Kasumi-1 (cell line): ENCODE data around the gene GADD45GIP1.

Experiments
- DNase-seq, 2 experiments: peaks; one replicate each; lab custom pipeline; 2025; lab: John Stamatoyannopoulos, UW

GADD45GIP1 gene

DNA sequence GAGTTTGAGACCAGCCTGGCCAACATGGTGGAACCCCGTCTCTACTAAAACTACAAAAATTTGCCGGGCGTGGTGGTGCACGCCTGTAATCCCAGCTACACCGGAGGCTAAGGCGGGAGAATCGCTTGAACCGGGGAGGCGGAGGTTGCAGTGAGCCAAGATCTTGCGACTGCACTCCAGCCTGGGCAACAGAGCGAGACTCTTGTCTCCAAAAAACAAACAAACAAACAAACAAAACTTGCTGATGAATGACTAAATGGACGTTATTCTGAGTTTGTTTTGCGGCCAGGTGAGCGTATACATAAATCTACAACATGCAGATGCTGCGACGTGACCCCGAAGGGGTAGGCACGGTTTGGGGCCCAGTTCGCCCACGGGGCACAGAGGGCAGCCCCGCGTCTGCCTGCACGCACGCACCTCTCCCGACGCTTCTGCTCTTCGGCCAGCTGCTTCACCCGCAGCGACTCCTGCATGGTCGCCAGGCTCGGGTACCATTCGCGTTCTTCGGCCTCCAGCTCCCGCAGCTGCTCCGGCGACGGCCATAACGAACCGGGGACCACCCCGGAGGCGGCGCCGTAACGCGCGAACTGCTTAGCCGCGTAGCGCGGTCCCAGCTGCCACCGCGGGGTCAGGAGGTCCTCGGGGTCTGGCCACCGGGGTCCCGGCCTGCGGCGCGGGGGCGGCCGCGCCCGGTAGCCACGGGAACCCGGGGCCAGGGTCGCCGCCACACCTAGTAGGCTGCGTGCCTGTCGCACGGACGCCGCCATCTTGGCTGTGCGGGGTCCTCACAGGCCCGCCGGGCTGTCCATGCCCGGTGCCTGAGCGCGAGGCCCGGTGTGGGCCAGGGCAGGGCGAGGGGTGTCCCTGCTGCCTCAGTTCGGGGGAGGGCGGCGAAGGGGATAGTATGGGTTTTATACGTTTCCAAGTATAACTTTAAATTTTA lies at the start of gene GADD45GIP1:
Gene GADD45GIP1, minus strand, starts transcription at position 778 of the 943 bp plus-strand sequence. Its CDS starts 11 bp downstream, at position 767.
- peak; percentile 68 to 82 for DNase-seq

DNA sequence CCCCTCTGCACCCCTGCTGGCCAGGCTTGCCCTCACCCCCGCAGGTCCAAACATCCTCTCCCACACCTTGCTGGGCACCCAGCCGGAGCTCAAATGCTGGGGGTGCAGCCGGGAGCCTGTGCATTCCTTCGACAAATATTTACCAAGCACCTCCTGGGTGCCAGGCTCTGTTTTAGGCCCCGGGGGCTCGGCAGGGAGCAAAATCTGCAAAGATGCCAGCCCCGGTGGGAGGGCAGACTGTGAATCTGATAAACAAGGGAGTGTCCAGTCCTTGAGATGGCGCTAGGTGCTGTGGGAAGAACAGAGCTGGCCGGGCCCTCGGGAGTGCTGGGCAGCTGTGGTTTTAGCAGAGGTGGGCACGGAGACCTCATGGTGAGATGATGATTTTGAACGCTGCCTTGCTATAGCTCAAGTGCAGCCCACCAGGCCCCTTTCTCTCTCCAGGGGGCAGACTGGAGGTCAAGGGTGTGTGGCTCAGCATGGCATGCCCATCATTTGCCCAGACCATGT lies 48.9 kb upstream of the GADD45GIP1 start:
- no peak for DNase-seq

DNA sequence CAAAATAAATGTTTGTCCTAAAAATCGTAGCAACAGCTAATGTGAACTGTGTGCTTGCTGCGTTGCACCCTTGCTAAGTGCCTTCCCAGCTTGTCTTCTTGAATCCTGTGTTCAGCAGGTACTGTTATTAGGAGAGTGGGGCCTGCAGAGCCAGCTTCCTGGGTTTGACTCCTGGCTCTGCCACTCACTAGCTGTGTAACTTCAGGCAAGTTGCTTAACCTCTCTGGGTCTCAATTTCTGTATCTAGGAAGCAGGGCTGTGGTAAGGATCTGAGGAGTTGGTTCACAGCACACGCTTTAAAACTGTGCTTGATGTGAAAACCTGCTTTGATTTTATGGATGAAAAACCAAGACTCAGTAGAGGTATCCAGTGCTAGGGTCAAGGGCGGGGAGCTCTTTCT lies 48.2 kb upstream of the GADD45GIP1 start:
- no peak for DNase-seq

DNA sequence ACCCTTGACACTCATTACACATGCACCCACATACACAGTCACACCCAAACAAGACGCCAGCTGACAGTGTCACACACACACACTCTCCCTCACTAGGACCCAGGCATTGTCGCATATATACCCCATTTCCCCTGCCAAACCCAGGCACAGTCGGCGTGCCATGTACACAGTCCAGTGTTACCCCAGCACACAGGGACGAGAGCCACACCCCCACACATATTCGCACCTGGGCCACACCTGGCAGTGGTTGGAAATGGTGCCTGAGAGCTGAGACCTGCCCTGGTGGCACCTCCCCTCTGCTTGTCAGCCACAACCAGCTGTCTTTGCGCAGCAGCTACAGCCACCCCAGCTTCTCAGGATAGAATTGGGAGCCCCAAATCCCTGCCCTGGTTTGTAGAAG lies 47.2 kb upstream of the GADD45GIP1 start:
- DNase-seq: no peak

DNA sequence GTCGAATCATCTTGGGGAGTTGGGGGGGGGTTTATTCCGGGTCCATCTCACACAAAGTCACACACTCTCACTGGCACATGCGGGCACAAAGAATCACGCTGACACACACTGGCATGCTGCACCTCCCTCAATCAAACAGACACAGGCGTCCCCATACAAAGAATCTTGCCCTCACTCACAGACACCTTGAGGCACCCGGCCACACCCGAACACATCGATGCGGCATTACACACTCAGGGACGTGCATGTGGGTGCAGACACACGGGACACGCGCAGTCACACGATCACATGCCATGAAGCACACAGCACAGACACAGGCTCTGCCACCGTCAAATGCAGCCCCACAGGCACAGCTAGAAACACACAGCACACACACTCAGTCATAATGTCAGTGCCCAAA lies 46.1 kb upstream of the GADD45GIP1 start:
- DNase-seq: no peak

DNA sequence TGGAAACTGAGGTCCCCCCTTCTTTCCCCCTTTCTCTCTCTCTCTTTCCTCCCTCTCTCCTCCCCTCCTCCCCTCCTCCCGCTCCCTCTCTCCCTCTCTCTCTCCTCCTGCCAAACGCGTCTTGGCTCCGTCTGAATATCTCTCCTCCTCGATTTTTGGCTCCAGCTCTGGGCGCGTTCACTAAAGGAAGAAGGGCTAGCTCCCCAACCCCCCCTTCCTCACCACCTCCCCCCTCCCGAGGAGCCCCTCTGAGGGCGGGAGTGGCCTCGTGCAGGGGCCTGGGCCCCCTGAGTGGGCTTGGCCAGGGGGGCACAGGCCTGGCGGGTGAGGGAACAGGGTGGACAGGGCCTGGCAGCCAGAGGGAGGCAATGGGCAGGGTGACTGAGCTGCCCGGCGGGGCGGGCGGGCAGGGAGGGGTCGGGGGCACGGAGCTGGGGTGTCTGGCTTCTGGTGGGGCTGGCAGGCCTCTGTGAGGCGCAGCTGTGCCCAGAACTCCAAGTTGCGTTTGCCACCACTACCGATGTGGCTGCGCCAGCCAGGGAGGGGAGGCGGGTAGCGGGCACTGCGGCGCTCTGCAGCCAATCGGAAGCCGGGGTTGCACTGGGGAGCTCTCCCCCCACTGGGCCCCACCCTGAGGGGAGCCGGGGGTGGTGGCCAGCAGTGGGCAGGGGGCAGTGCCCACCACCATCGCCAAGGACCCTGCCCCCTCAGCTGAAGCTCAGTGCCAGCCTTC lies 45.3 kb upstream of the GADD45GIP1 start:
- no peak for DNase-seq

DNA sequence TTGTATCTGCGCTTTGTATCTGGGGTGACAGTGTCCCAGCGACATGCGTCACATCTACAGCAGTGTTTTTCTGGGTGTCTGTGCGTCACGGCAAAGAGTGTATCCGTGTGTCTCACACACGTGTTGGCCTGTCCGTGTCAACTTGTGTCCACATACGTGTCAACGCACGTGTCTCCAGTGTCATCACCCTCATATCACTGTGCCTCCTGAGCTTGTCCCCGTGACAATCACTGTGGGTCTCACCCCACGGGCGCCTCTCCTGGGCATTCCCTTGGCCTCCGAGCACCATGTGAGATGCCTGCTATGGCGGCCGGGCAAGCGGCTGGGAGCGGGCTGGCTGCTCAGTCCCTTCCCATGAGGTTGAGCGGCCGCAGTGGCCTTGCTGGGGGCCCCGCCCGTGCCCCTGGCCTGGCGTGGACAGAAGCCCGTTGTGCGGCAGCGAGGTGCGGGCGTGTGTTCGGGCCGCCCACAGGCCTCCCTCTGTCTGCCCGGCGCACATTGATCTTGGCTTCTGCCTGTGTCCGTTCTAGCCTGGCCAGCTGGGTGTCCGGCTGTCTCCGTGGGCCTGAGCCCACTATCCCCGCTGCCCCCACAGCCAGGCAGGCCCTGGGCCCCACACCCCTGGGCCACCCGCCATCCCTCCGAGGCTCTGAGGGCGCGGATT lies 44.6 kb upstream of the GADD45GIP1 start:
- DNase-seq: no peak

DNA sequence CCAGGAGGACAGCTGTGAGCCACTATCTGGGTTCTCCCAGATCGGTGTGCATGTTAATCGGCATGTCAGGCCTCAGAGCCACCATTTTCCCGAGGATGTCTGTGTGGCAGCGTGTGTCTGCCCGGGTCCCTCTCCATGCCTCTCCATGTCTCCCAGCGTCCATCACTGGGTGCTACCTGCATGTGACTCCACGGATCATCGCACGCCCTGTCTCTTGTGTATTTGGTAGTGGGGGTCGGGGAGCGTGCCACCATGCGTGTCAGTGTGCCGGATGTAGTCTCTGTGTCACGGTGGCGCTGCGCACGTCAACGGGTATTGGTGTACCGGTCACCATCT lies 44.1 kb upstream of the GADD45GIP1 start:
- DNase-seq: no peak

DNA sequence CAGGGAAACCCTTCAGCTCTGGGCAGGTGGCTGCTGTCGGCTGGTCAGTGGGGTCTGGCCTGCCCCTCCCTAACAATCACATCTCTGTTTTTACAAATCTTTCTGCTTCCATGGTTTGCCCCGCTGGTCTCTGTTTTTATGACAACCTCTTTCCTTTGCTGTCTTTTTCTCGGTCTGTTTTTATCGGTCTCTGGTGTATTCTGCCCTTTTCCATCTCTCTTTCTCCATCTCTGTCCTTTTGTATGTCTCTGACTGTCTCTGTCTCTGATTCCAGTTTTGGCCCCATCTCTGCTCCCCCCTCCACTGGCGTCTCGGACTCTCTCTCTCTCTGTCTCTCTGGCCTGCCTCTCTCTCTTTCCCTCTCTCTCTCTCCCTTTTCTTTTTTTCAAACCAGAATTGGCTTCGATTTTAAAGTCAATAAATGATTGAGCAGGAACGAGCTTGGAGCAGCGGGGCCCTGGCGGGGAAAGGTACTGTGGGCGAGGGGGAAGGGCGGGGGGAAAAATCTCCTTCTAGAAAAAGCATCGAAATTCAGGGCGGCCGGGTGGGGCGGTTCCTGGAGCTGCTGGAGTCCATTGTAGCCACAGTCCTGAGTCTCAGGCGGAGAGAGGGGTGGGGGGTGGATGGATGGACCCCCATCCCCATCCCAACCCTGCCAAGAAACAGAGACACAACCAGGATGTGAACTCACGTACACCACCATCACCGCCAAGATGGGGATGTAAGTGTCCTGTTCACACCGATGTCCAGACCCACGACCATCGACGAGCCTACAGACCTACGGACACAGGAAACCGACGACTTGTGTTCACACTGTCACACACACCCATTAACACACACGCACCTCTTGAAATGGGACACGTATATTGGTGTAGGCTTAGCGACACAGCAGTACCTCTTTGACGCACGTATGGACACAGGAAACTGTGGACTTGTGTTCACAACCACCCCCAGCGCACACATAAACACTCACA lies 41.2 kb upstream of the GADD45GIP1 start:
- DNase-seq: no peak

DNA sequence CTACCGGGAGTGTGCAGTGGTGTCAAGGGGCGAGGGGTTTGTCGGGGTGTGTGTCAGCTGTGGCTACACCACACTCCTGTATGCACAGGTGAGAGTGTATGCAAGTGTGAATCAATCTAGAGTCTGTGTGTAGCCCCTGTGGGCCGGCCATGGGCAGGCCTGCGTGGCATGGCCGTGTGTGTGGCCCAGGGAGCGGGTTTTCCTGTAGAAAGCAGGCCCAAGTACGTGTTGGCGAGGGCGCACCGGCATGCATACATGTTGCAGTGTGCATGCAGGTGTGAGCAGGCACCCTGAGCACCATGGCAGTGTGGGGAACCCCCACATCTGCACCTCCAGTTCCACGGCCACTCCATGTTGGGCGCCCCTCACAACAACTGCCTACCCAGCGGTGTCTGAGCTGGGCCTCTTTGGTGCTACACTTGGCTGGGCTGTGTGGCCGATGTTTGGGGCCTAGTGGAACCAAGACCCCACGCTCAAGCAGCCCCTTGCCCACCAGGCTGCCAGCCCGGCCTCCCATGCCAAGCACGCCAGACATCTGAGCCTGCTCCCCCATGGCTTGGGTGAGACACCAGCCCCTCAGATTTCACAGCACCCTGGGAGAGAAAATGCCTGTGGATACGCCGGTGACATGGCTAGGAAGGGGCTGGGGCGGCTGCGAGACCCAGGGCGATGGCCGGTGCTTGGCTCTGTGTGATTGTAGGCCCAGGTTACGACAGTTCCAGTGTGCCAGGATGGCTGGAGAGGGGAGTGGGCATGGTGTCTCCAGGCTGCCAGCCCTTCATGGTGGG lies 40.4 kb upstream of the GADD45GIP1 start:
- DNase-seq: no peak

DNA sequence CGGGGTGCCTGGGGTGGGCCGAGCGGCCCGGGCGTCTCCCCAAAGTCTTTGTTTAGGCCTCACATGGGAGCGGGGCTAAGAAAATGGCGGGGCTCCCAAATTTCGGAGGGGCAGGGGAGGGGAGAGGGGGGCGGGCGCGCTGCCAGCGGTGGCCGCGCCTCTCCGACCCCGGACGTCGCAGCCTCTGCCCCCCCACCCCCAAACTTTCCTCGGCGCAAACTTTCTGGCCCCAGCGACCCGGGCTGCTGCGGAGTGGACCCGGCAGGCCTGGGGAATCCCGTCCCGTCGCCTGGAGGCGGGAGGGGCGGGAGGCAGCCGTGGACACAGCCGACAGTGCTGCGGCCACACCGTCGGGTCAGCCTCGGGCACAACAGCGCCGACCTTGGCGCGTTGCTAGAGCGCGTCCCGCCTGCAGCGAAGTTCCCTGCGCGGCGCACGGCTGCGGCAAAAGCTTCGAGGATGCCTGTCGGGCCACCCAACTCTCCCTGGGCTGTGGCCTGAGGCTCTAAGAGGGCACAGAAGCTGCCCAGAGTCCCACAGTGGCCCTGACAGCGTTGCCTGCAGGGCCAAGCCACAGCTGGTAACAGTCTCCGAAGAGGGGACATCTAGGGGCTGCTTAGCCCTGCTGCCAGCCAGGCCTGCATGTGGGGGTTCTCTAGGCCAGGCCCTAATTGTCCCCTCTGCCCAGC lies 39.5 kb upstream of the GADD45GIP1 start:
- peak in 1 of 2 experiments; percentile 28 for DNase-seq

DNA sequence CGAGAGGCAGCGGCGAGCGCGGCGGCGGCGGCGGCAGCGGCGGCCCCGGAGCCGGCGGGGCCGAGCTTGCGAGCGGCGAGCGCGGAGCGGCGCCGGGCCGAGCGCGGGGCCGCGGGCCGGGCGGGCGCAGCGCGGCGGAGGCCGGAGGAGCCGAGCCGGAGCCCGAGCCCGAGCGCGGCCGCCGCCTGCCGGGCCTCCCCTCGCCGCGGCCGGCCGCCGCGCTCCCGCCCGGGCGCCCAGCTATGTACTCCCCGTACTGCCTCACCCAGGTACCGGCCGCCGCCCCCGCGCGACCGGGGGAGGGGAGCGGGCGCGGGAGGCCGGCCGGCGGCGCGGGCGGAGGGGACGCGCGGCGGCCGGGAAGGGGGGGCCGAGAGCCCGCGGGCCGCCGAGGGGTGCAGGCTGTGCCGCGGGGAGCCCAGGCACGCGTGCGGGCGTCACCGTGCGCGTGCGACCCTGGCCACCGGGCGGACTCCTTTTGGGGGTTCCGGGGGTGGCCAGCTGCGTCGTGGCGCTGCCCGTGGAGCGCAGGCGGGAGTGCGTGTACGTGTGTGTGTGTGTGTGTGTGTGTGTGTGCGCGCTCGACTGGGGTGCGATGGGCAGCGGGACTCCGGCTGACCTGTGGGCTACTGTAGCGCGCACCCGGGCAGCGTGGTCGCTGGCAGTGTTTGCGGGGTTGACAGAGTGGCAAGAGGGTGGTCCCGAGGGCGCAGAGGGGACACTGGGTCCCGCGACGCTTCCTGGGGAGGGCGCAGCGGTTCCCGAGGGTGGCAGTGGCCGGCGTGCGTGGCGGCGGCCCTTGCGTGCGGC lies 38.8 kb upstream of the GADD45GIP1 start:
- no peak for DNase-seq

DNA sequence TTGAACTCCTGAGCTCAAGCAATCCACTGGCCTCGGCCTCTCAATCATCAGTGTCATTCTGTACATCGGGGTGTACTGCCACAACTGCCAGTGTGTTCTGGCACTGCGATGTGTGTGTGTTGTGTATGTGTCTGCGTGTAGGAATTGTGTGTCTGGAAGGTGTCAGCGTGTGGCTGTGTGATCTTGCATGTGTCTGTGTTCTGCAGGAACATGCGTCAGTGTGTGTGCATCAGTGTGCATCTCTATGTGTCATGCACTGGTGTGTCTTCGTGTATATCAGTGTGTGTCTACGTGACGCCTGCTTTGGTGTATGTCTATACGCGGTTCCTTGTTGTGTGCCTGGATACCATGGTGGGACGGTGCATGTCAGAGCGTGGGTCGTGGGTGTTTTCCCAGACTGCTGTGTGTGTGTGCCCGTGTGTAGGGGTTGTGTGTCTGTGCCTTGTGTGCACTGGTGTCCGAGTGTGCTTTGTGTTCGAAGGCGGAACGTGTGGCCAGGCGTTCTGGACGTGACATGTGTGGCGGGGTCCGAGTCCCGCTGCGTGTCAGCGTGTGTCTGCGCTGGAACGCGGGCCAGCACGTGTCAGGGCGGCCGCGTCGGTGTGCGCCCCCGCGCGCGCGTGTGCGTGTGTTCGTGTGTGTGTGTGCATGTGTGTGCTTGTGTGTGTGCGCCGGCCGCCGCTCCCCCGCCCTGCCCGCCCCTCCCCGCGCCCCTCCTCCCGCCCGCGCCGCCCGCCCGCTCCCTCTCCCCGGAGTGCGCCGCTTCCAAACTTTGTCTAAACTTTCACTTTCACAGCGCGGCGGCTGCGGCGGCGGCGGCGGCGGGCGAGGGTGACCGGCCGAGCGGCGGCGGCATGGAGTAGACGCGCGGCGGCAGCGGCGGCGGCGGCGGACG lies 37.9 kb upstream of the GADD45GIP1 start, which contains the start of gene NFIX:
Gene NFIX, plus strand, starts transcription at position 775 of the 895 bp plus-strand sequence. CDS start 363 bp downstream, outside the sequence.
- peak; percentile 24 to 42 for DNase-seq

DNA sequence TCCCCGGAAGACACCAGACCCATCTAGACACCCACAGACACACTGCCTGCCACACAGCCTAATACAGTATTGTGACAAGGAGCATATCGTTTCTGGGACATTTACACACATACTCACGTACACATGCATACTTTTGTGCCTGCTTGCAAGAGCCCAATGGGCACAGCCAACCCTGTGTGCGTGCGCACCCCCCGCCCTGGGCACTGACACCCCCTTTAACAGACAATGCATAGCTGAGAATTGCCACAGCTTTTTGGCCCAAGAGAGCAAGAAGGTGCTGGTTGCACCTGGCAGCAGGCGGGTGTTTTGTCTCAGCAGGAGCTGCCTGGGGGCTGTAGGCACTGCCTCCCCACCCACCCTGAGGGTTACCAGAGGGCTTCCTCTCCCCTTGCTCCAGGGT lies 36.5 kb upstream of the GADD45GIP1 start:
- DNase-seq: no peak

DNA sequence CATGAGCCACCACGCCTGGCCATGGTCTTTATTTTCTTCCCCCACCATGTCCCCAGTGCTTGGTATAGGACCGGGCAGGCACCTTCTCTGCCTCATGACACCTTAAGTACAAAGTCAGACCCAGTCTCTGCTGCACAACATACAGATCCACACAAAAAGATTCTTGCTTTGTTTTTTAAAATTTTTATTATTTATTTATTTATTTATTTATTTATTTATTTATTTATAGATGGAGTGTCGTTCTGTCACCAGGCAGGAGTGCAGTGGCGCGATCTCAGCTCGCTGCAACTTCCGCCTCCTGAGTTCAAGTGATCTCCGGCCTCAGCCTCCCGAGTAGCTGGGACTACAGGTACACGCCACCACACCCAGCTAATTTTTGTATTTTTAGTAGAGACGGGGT lies 35.7 kb upstream of the GADD45GIP1 start:
- DNase-seq: no peak

DNA sequence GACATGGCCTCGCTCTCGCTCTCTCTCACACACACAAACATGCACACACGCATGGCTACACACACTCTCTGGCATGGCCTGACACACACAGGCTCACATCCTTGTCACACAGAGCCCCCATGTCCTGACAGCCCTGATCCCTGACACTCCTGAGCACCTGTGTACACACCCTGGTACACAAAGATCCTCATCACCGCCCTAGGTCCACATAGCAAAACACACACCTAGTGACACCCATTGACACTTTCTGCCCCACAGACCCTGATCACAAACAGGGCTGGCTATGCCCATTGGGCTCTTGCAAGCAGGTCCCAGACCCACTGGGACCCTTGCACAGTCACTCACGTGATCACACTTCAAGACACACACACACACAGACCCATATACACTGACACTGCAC lies 34.3 kb upstream of the GADD45GIP1 start:
- no peak for DNase-seq

DNA sequence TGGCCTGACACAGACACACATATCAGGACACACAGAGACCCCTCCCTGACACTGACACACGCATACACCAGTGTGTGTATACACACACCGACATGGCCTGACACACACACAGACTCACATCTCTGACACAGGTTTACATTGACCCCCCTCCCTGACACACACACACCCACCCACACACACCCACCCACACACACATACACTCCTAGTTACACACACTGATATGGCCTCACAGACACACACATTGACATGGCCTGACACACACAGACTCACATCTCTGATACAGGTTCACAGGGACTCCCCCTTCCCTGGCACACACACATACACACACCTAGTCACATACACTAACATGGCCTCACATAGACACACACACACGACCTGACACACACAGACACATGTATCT lies 33.8 kb upstream of the GADD45GIP1 start:
- DNase-seq: no peak

DNA sequence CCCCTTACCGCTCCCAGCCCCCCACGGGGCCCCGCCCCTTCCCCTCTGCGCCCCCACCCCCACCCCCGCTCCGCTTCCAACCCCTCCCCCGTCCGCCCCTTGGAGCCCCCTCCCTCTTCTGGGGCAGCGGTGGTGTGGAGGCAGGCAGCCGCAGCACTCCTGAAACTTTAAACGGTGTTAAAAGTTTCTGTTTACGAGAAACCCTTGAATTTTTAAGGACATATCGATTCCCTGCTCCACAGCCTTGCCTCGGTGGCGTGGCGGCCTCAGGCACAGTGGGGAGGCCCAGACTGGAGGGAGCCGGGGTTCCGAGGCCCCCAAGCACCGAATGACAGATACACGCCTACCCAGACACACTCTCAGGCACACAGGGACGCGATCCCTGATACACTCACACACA lies 33.4 kb upstream of the GADD45GIP1 start:
- no peak for DNase-seq
